Testis (tissue), 2 donors: Measurements from ENCODE around the gene NDUFA13.

Source experiments
- CTCF ChIP-seq, 3 experiments: fragments of 450-650 bp in 2 of 3; fragments of 200-600 bp in 1 of 3; sonication (generic) in 1 of 3; IDR thresholded peaks; one replicate each; pipeline ENCODE4 v1.5.1; 2016 to 2019; ENCODE audit warnings: antibody characterized with exemption in 3 of 3, mild to moderate bottlenecking in 2 of 3, moderate library complexity in 1 of 3
- POLR2A ChIP-seq: fragments of 450-650 bp; IDR thresholded peaks from one replicate; pipeline ENCODE4 v1.6.1; 2017; ENCODE audit warnings: antibody characterized with exemption, mild to moderate bottlenecking, moderate library complexity

GRCh38 chr19:19550485-19550929 is 34.5 kb downstream of the NDUFA13 start:
- TF ChIP-seq CTCF (IDR thresholded peaks at IDR 0.05), result no peak
- no peak for TF ChIP-seq POLR2A
